PFSK-1 (cell line): Measurements from ENCODE around the gene NPPC.

ENCODE experiments used
- POLR2AphosphoS5 ChIP-seq: IDR thresholded peaks from 2 replicates; pipeline ENCODE4 v1.6.1; 2012; ENCODE audit warnings: low read depth, mild to moderate bottlenecking, control low read depth, low read length, moderate library complexity
- TAF1 ChIP-seq: IDR thresholded peaks from 2 replicates; pipeline ENCODE4 v1.6.1; 2012; ENCODE audit warnings: low read length, control low read depth, borderline replicate concordance; ENCODE audit not compliant: insufficient read depth

GRCh38 chr2:231877533-231878456, 48.4 kb downstream of the NPPC start:
- no peak for TF ChIP-seq POLR2AphosphoS5
- TF ChIP-seq TAF1 = no peak
